ENCODE measurements around the gene MRPL32.

DNA sequence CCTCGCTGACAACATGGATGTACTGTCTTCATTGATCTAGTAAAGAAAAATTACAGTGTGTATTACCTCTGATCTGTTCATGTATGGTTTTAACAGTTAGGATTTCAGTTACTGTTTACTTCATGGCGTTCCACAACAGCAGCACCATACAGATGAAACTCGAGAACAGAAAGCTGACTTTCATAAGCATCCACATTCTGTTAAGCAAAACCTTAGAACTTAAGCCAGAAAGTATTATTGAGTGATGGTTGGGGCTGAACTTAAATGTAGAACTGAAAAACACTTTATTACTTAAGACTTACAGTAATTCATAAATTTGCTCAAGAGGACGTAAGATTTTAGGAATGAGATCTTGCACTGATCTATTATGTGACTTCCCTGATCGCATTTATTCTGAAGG is 3.7 kb downstream of the MRPL32 start:
- TF ChIP-seq, protein P1, sequence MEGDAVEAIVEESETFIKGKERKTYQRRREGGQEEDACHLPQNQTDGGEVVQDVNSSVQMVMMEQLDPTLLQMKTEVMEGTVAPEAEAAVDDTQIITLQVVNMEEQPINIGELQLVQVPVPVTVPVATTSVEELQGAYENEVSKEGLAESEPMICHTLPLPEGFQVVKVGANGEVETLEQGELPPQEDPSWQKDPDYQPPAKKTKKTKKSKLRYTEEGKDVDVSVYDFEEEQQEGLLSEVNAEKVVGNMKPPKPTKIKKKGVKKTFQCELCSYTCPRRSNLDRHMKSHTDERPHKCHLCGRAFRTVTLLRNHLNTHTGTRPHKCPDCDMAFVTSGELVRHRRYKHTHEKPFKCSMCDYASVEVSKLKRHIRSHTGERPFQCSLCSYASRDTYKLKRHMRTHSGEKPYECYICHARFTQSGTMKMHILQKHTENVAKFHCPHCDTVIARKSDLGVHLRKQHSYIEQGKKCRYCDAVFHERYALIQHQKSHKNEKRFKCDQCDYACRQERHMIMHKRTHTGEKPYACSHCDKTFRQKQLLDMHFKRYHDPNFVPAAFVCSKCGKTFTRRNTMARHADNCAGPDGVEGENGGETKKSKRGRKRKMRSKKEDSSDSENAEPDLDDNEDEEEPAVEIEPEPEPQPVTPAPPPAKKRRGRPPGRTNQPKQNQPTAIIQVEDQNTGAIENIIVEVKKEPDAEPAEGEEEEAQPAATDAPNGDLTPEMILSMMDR (IDR thresholded peaks at IDR 0.05; ENCODE audit: low read depth, low read length), result no peak
- TF ChIP-seq POLR2A (IDR thresholded peaks at IDR 0.05; ENCODE audit: extremely low read depth, insufficient read length), result no peak
- TF ChIP-seq, protein P2, sequence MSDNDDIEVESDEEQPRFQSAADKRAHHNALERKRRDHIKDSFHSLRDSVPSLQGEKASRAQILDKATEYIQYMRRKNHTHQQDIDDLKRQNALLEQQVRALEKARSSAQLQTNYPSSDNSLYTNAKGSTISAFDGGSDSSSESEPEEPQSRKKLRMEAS (IDR thresholded peaks at IDR 0.05; ENCODE audit: low read depth, low read length), result no peak
- TF ChIP-seq MYC (IDR thresholded peaks at IDR 0.05; ENCODE audit: low read depth, low read length), result no peak

Data from NB4 (cell line).